Sciatic nerve (tissue), 2 donors: ENCODE measurements around the gene STK32C. TPM values are rescaled to one million over a fixed set of nuclear protein-coding genes. Genes with fewer than 3 reads are reported as not detected.
A peak's percentile ranks its signal among the peaks of the same experiment; 100 is the strongest.
"Not testable (repeated sequence)": the region's sequence is repeated elsewhere in the genome, so short reads cannot be mapped to it uniquely, and the experiment has no call there.

Experiments used
- ATAC-seq: fragments of 200-7000 bp; cut with Tn5 transposase; one replicate; pipeline ENCODE4 v1.9.1; 2020; ENCODE audit warnings: mild to moderate bottlenecking, moderate library complexity
- DNase-seq: peaks from one replicate; pipeline ENCODE4 v3.0.0-alpha.2; 2020; ENCODE audit warnings: low spot score
- intact Hi-C: fragments of 100-400 bp; cut with DNase I; formaldehyde crosslinking; loops from one replicate; pipeline ENCODE4 v1.14.2; 2022
- total RNA-seq: library from RNA; stranded (reverse); fragmentation: NEBNext Ultra II Directional; extraction: Animal tissue kit (Norgen Biotek cat#: 25700); gene quantifications from one replicate; pipeline ENCODE4 v1.2.1, GENCODE V29; 2021
- donor health status: DM: no; HTN: no; CAD: no.
- donor health status: DM: no; HTN: no; CAD: no.

STK32C gene
- total RNA-seq, 1 donor from 2014 or later, result 11.1 TPM

- intact Hi-C loops, result loop anchor here (5.0 kb wide), 1 partner anchor 531 kb away; no protein-coding TSS in a partner anchor
- ATAC-seq, result no peak
- DNase-seq, result no peak
Measured at GRCh38 chr10:132341781-132342180, 34.0 kb upstream of the STK32C start.

GRCh38 chr10:132341017-132341416, 33.3 kb upstream of the STK32C start:
- ATAC-seq (no peak), DNase-seq (no peak)
- intact Hi-C loops, result loop anchor here (5.0 kb wide), 1 partner anchor 531 kb away; no protein-coding TSS in a partner anchor

- DNase-seq (no peak), ATAC-seq (no peak)
- intact Hi-C loops, result no loop called here
Measured at GRCh38 chr10:132339276-132339675, 31.5 kb upstream of the STK32C start.

GRCh38 chr10:132338876-132339275, 31.1 kb upstream of the STK32C start:
- ATAC-seq, result no peak
- no peak for DNase-seq
- intact Hi-C loops, result no loop called here

- DNase-seq, intact Hi-C loops: not testable (repeated sequence)
Measured at GRCh38 chr10:132337854-132338253, 30.1 kb upstream of the STK32C start.

GRCh38 chr10:132336919-132337407, 29.2 kb upstream of the STK32C start:
- no peak for ATAC-seq
- intact Hi-C loops, result no loop called here

More at GRCh38 chr10:132337854-132338253, 30.1 kb upstream of the STK32C start:
- not testable (repeated sequence) for ATAC-seq

GRCh38 chr10:132336064-132336746, 28.5 kb upstream of the STK32C start:
- ATAC-seq, result no peak
- no peak for DNase-seq
- intact Hi-C loops, result no loop called here

More at GRCh38 chr10:132336919-132337407, 29.2 kb upstream of the STK32C start:
- DNase-seq, result no peak

GRCh38 chr10:132335189-132336063, 27.7 kb upstream of the STK32C start:
- intact Hi-C loops, result no loop called here
- DNase-seq (no peak), ATAC-seq (peak; percentile 44)

- no peak for ATAC-seq
- no peak for DNase-seq
- intact Hi-C loops, result no loop called here
Measured at GRCh38 chr10:132334631-132335188, 27.0 kb upstream of the STK32C start.

GRCh38 chr10:132333386-132333785, 25.6 kb upstream of the STK32C start:
- ATAC-seq (no peak), DNase-seq (no peak)
- intact Hi-C loops, result no loop called here

GRCh38 chr10:132332433-132332754, 24.6 kb upstream of the STK32C start:
- no peak for DNase-seq
- intact Hi-C loops, result no loop called here

GRCh38 chr10:132331601-132332432, 24.1 kb upstream of the STK32C start, which contains the start of gene LRRC27:
Gene LRRC27 (plus strand): TSS chr10:132332193. CDS start chr10:132333525, 1,332 bp downstream.
- ATAC-seq, result peak; percentile 97
- DNase-seq, result peak; percentile 99
- intact Hi-C loops, result no loop called here

More at GRCh38 chr10:132332433-132332754, 24.6 kb upstream of the STK32C start:
- peak; percentile 1 for ATAC-seq

- no peak for DNase-seq
- no peak for ATAC-seq
Measured at GRCh38 chr10:132330486-132330833, 22.7 kb upstream of the STK32C start.

GRCh38 chr10:132329565-132330485, 22.1 kb upstream of the STK32C start:
- intact Hi-C loops, result no loop called here
- peak; percentile 59 for DNase-seq
- no peak for ATAC-seq

More at GRCh38 chr10:132330486-132330833, 22.7 kb upstream of the STK32C start:
- intact Hi-C loops, result no loop called here

- intact Hi-C loops, result no loop called here
- peak; percentile 55 for DNase-seq
- no peak for ATAC-seq
Measured at GRCh38 chr10:132328738-132329137, 21.0 kb upstream of the STK32C start.

- intact Hi-C loops, result no loop called here
- DNase-seq, result peak; percentile 23
- no peak for ATAC-seq
Measured at GRCh38 chr10:132328106-132328505, 20.4 kb upstream of the STK32C start.

GRCh38 chr10:132326925-132327324, 19.2 kb upstream of the STK32C start:
- DNase-seq (no peak), ATAC-seq (no peak)
- intact Hi-C loops, result no loop called here
